Endothelial cell of umbilical vein (primary cell): Measurements from ENCODE around the gene CORO1A. TPM values are rescaled to one million over a fixed set of nuclear protein-coding genes. Genes with fewer than 3 reads are reported as not detected.

Experiments
- BruUV-seq: library from RNA; stranded (reverse); fragments of 400-500 nt; replicated peaks from 2 replicates; lab custom pipeline; 2021; lab: Mats Ljungman, UMichigan
- CTCF ChIA-PET: fragments of 300-600, 350-600 bp; sonication (Branson Sonifier 250); formaldehyde crosslinking; loops from one replicate; lab custom pipeline; 2021; ENCODE audit warnings: antibody characterized with exemption, inconsistent platforms; lab: Charles Lee
- POLR2A ChIA-PET: fragments of 300-600, 350-600 bp; sonication (Branson Sonifier 250); formaldehyde crosslinking; loops from one replicate; lab custom pipeline; 2021; ENCODE audit warnings: antibody characterized with exemption, inconsistent platforms; lab: Charles Lee
- DNase-seq: peaks from one replicate; pipeline ENCODE4 v3.0.0-alpha.2; 2011; ENCODE audit warnings: low read depth, low spot score
- FAIRE-seq: peaks from 2 replicates; lab custom pipeline; 2011; peaks lifted over from hg19 to GRCh38; lab: Jason Lieb, UNC
- H2AFZ ChIP-seq: 2 replicates; pipeline ENCODE4 v1.6.0; 2012; ENCODE audit warnings: low read depth, low read length, control low read depth, inconsistent platforms
- H3K27ac ChIP-seq: 2 replicates; pipeline ENCODE4 v1.5.1; 2011; ENCODE audit warnings: low read depth, mild to moderate bottlenecking, control low read depth, low read length, moderate library complexity; ENCODE audit not compliant: insufficient read depth
- H3K27me3 ChIP-seq, 2 experiments: 2 replicates each; pipeline versions ENCODE4 v1.6.0 to v1.6.1; 2011; ENCODE audit warnings: low read length in 2 of 2, mixed read lengths in 1 of 2; ENCODE audit not compliant: control insufficient read depth in 2 of 2, insufficient read depth in 2 of 2
- H3K36me3 ChIP-seq, 2 experiments: 2 replicates in 1 of 2; 3 replicates in 1 of 2; pipeline ENCODE4 v1.5.1; 2011; ENCODE audit warnings: low read length in 2 of 2, mild to moderate bottlenecking in 1 of 2, moderate library complexity in 1 of 2; ENCODE audit not compliant: control insufficient read depth in 2 of 2, insufficient read depth in 2 of 2; ENCODE audit errors: extremely low read depth in 1 of 2
- H3K4me1 ChIP-seq: 3 replicates; pipeline ENCODE4 v1.5.1; 2011; ENCODE audit warnings: mild to moderate bottlenecking, low read length; ENCODE audit not compliant: control insufficient read depth, insufficient read depth; ENCODE audit errors: extremely low read depth
- H3K4me2 ChIP-seq: 2 replicates; pipeline ENCODE4 v1.6.1; 2011; ENCODE audit warnings: low read length, control low read depth, mixed read lengths; ENCODE audit not compliant: insufficient read depth
- H3K4me3 ChIP-seq, 3 experiments: fragments of 200-600 bp in 1 of 3; sonication (generic), shearing (Covaris generic) in 1 of 3; replicated peaks in 1 of 3; 2 replicates each; pipeline ENCODE4 v1.5.1; 2011 to 2016; ENCODE audit warnings: control low read depth in 3 of 3, low read length in 3 of 3, mild to moderate bottlenecking in 2 of 3, inconsistent platforms in 1 of 3, low read depth in 1 of 3, moderate library complexity in 1 of 3; ENCODE audit not compliant: insufficient read depth in 1 of 3
- H3K79me2 ChIP-seq: 2 replicates; pipeline ENCODE4 v1.6.0; 2012; ENCODE audit warnings: low read length, inconsistent platforms; ENCODE audit not compliant: control insufficient read depth, insufficient read depth
- H3K9ac ChIP-seq: replicated peaks from 2 replicates; pipeline ENCODE3; 2011; ENCODE audit warnings: low read length, control low read depth; ENCODE audit not compliant: insufficient read depth; ENCODE audit errors: extremely low read depth
- H3K9me1 ChIP-seq: replicated peaks from 3 replicates; pipeline ENCODE4 v1.6.0; 2011; ENCODE audit warnings: mild to moderate bottlenecking, low read length; ENCODE audit not compliant: control insufficient read depth, insufficient read depth; ENCODE audit errors: extremely low read depth
- H3K9me3 ChIP-seq: replicated peaks from 2 replicates; pipeline ENCODE4 v1.5.1; 2012; ENCODE audit warnings: low read length, inconsistent platforms; ENCODE audit not compliant: control insufficient read depth, insufficient read depth
- H4K20me1 ChIP-seq: replicated peaks from 2 replicates; pipeline ENCODE3; 2011; ENCODE audit warnings: mild to moderate bottlenecking, low read length; ENCODE audit not compliant: control insufficient read depth, insufficient read depth; ENCODE audit errors: extremely low read depth
- EZH2 ChIP-seq: IDR thresholded peaks from 2 replicates; pipeline ENCODE4 v1.6.1; 2012; ENCODE audit warnings: borderline replicate concordance, low read depth, mild to moderate bottlenecking, moderate library complexity, low read length, inconsistent platforms; ENCODE audit not compliant: severe bottlenecking
- FOS ChIP-seq: IDR thresholded peaks from 2 replicates; pipeline ENCODE4 v1.6.1; 2011; ENCODE audit warnings: mild to moderate bottlenecking, low read length, moderate library complexity, borderline replicate concordance; ENCODE audit not compliant: insufficient read depth
- GATA2 ChIP-seq: IDR thresholded peaks from 2 replicates; pipeline ENCODE4 v1.7.0; 2011; ENCODE audit warnings: low read depth, mild to moderate bottlenecking, moderate library complexity, mixed read lengths, low read length; ENCODE audit not compliant: insufficient read length, insufficient read depth
- JUN ChIP-seq: IDR thresholded peaks from 2 replicates; pipeline ENCODE4 v1.6.1; 2011; ENCODE audit warnings: borderline replicate concordance, low read depth; ENCODE audit not compliant: insufficient read length, insufficient read depth
- MAX ChIP-seq: IDR thresholded peaks from 2 replicates; pipeline ENCODE4 v1.6.1; 2011; ENCODE audit not compliant: insufficient read depth, insufficient read length
- MYC ChIP-seq: IDR thresholded peaks from one replicate; pipeline ENCODE4 v1.6.1; 2011; ENCODE audit warnings: mild to moderate bottlenecking, low read depth, low read length
- POLR2A ChIP-seq: IDR thresholded peaks from 2 replicates; pipeline ENCODE4 v1.6.1; 2012; ENCODE audit warnings: low read depth, mild to moderate bottlenecking, control low read depth, low read length
- POLR2AphosphoS5 ChIP-seq: IDR thresholded peaks from 2 replicates; pipeline ENCODE4 v1.6.1; 2012; ENCODE audit warnings: low read depth, mild to moderate bottlenecking, control low read depth, low read length, moderate library complexity; ENCODE audit not compliant: insufficient read depth
- dilution Hi-C: fragments of 300-500 bp; cut with MboI; formaldehyde crosslinking; loops from one replicate; pipeline ENCODE4 v1.15.0; 2019; ENCODE audit warnings: low sequenced_read_pairs; ENCODE audit not compliant: extremely low pct_ligation_motif_present
- intact Hi-C: fragments of 100-400 bp; cut with micrococcal nuclease; formaldehyde crosslinking; loops from one replicate; pipeline ENCODE4 v1.10.0; 2022
- polyA plus RNA-seq, 4 experiments: library from polyadenylated mRNA; depleted of rRNA in 3 of 4; stranded (reverse) in 3 of 4; unstranded in 1 of 4; fragments of >200 nt; gene quantifications; 2 replicates each; pipeline versions ENCODE4 v1.2.1 to v1.2.3, GENCODE V29; 2011 to 2012; ENCODE audit warnings: missing spikeins in 1 of 4
- total RNA-seq: library from RNA; stranded (reverse); gene quantifications from 2 replicates; pipeline ENCODE4 v1.2.3, GENCODE V29; 2021
- TF ChIP-seq, protein P1 (sequence below), 2 donors: IDR thresholded peaks; 1 replicate in 1 of 2; 2 replicates in 1 of 2; pipeline ENCODE4 v1.5.1; 2011; ENCODE audit warnings: low read length in 2 of 2, mild to moderate bottlenecking in 2 of 2, moderate library complexity in 2 of 2, control low read depth in 1 of 2, inconsistent platforms in 1 of 2, low read depth in 1 of 2; ENCODE audit not compliant: insufficient read depth in 1 of 2; ENCODE audit errors: extremely low read depth in 1 of 2

The CORO1A gene
- total and polyA plus RNA-seq, 2 donors (not counting 3 experiments of a cell fraction or from before 2014, with no cell fraction given): 6.1 to 6.4 TPM

GRCh38 chr16:30142672-30143346 lies 40.6 kb upstream of the CORO1A start:
- no peak overlapping the region for H2AFZ ChIP-seq
- DNase-seq (no peak), FAIRE-seq (no peak)
- ChIA-PET CTCF (interaction anchor here (0.6 to 1.2 kb wide), 3 partner anchors 16 to 455 kb away, joined by 3 to 4 read pairs (median 3); no protein-coding TSS in a partner anchor), POLR2A (no interaction called here)
- H3K9me3 ChIP-seq: no peaks in the 10 kb centered on the region
- BruUV-seq: no TSS peak
- no peaks in the 10 kb centered on the region for H3K27me3 ChIP-seq
- H3K36me3 ChIP-seq: no peaks in the 10 kb centered on the region
- no peak overlapping the region for H3K4me3 ChIP-seq
- no peak overlapping the region for H3K4me2 ChIP-seq
- no peak overlapping the region for H3K27ac ChIP-seq
- no peaks in the 10 kb centered on the region for H4K20me1 ChIP-seq
- intact Hi-C loops (no loop called here), dilution Hi-C loops (no loop called here)
- H3K4me1 ChIP-seq: no peaks in the 10 kb centered on the region
- no peak for TF ChIP-seq FOS
- no peak for TF ChIP-seq EZH2
- TF ChIP-seq POLR2A: no peak
- no peak for TF ChIP-seq JUN
- no peak for TF ChIP-seq MAX
- no peak for TF ChIP-seq POLR2AphosphoS5
- TF ChIP-seq, protein P1, sequence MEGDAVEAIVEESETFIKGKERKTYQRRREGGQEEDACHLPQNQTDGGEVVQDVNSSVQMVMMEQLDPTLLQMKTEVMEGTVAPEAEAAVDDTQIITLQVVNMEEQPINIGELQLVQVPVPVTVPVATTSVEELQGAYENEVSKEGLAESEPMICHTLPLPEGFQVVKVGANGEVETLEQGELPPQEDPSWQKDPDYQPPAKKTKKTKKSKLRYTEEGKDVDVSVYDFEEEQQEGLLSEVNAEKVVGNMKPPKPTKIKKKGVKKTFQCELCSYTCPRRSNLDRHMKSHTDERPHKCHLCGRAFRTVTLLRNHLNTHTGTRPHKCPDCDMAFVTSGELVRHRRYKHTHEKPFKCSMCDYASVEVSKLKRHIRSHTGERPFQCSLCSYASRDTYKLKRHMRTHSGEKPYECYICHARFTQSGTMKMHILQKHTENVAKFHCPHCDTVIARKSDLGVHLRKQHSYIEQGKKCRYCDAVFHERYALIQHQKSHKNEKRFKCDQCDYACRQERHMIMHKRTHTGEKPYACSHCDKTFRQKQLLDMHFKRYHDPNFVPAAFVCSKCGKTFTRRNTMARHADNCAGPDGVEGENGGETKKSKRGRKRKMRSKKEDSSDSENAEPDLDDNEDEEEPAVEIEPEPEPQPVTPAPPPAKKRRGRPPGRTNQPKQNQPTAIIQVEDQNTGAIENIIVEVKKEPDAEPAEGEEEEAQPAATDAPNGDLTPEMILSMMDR (IDR thresholded peaks at IDR 0.05; ENCODE audit: extremely low read depth in 1 of 2, insufficient read depth in 1 of 2, low read depth in 1 of 2, low read length in 2 of 2): no peak
- TF ChIP-seq MYC: no peak
- no peak for TF ChIP-seq GATA2
- H3K9ac ChIP-seq: no peak overlapping the region
- no peaks in the 10 kb centered on the region for H3K79me2 ChIP-seq
- no peaks in the 10 kb centered on the region for H3K9me1 ChIP-seq
